ENCODE measurements around the gene DAPL1.

DAPL1 gene
- 0 reads per million in 2 donors for total RNA-seq

GRCh38 chr2:158795195-158795924 lies at the start of gene DAPL1:
Gene DAPL1, plus strand, starts transcription at chr2:158795317. Its CDS starts 56 bp downstream, at chr2:158795373.
- DNase-seq: no peak

- DNase-seq: no peak
These were observed 49.2 kb upstream of the DAPL1 start for GRCh38 chr2:158745866-158746382.

- no peak for DNase-seq
These were observed 48.6 kb upstream of the DAPL1 start for GRCh38 chr2:158746488-158746887.

- no peak for DNase-seq
These were observed 47.8 kb upstream of the DAPL1 start for GRCh38 chr2:158747281-158747680.

- DNase-seq: no peak
These were observed 46.1 kb upstream of the DAPL1 start for GRCh38 chr2:158748926-158749590.

- DNase-seq: no peak
These were observed 44.5 kb upstream of the DAPL1 start for GRCh38 chr2:158750458-158751125.

- no peak for DNase-seq
These were observed 41.2 kb upstream of the DAPL1 start for GRCh38 chr2:158753641-158754611.

- DNase-seq: no peak
These were observed 39.6 kb upstream of the DAPL1 start for GRCh38 chr2:158755310-158756087.

GRCh38 chr2:158756331-158756730 lies 38.8 kb upstream of the DAPL1 start:
- DNase-seq: no peak

GRCh38 chr2:158756976-158757375 lies 38.1 kb upstream of the DAPL1 start:
- DNase-seq: no peak

GRCh38 chr2:158760887-158761286 lies 34.2 kb upstream of the DAPL1 start:
- DNase-seq: no peak

- no peak for DNase-seq
These were observed 33.5 kb upstream of the DAPL1 start for GRCh38 chr2:158761621-158762020.

- DNase-seq: no peak
These were observed 32.8 kb upstream of the DAPL1 start for GRCh38 chr2:158762336-158762735.

GRCh38 chr2:158766524-158766923 lies 28.6 kb upstream of the DAPL1 start:
- DNase-seq: no peak

GRCh38 chr2:158772306-158773078 lies 22.6 kb upstream of the DAPL1 start:
- no peak for DNase-seq

- no peak for DNase-seq
These were observed 22.0 kb upstream of the DAPL1 start for GRCh38 chr2:158773121-158773520.

GRCh38 chr2:158774681-158775080 lies 20.4 kb upstream of the DAPL1 start:
- DNase-seq: no peak

GRCh38 chr2:158775273-158776027 lies 19.7 kb upstream of the DAPL1 start:
- DNase-seq: no peak

GRCh38 chr2:158776231-158776630 lies 18.9 kb upstream of the DAPL1 start:
- DNase-seq: no peak

- no peak for DNase-seq
These were observed 18.0 kb upstream of the DAPL1 start for GRCh38 chr2:158777077-158777476.
